GM23248 (cell line): ENCODE measurements around the gene KATNB1.

Source experiments
- EZH2 ChIP-seq: fragments of 200-600 bp; sonication (generic); IDR thresholded peaks from 2 replicates; pipeline ENCODE4 v1.6.1; 2018; ENCODE audit warnings: antibody characterized with exemption, mild to moderate bottlenecking; ENCODE audit not compliant: insufficient read depth, poor library complexity, severe bottlenecking
- EZH2phosphoT487 ChIP-seq: fragments of 200-600 bp; sonication (generic); IDR thresholded peaks from 2 replicates; pipeline ENCODE4 v1.6.1; 2018; ENCODE audit warnings: antibody characterized with exemption, moderate library complexity, mild to moderate bottlenecking, low read depth; ENCODE audit not compliant: insufficient read depth

GRCh38 chr16:57786632-57787518 is 51.3 kb downstream of the KATNB1 start:
- TF ChIP-seq EZH2 = no peak
- TF ChIP-seq EZH2phosphoT487 = no peak
